H9 (cell line): ENCODE results near the gene LRRC58. TPM values are rescaled to one million over a fixed set of nuclear protein-coding genes. Genes with fewer than 3 reads are reported as not detected.

Experiments
- DNase-seq: peaks from one replicate; pipeline ENCODE4 v3.0.0-alpha.2; 2017
- H2AFZ ChIP-seq: one replicate; pipeline ENCODE4 v1.6.1; 2013; ENCODE audit warnings: mild to moderate bottlenecking, low read length, control low read depth, moderate library complexity
- H2AK5ac ChIP-seq: 2 replicates; pipeline ENCODE4 v1.6.1; 2013; ENCODE audit warnings: low read length, control low read depth, mixed read lengths; ENCODE audit not compliant: insufficient read length
- H2BK120ac ChIP-seq: one replicate; pipeline ENCODE4 v1.6.1; 2013; ENCODE audit warnings: low read depth, mild to moderate bottlenecking, low read length, control low read depth, inconsistent platforms; ENCODE audit not compliant: poor library complexity, severe bottlenecking
- H2BK12ac ChIP-seq: 2 replicates; pipeline ENCODE4 v1.6.1; 2013; ENCODE audit warnings: low read length, control low read depth, mixed read lengths, low read depth; ENCODE audit not compliant: insufficient read length
- H2BK15ac ChIP-seq: 2 replicates; pipeline ENCODE4 v1.6.1; 2013; ENCODE audit warnings: low read depth, low read length, control low read depth
- H2BK20ac ChIP-seq: one replicate; pipeline ENCODE4 v1.6.1; 2013; ENCODE audit warnings: low read depth, mild to moderate bottlenecking, low read length, control low read depth, inconsistent platforms; ENCODE audit not compliant: poor library complexity, severe bottlenecking
- H2BK5ac ChIP-seq: 2 replicates; pipeline ENCODE4 v1.6.1; 2013; ENCODE audit warnings: low read length, control low read depth, mixed read lengths; ENCODE audit not compliant: insufficient read length
- H3K14ac ChIP-seq: 2 replicates; pipeline ENCODE4 v1.6.1; 2013; ENCODE audit warnings: low read length, control low read depth; ENCODE audit not compliant: insufficient read depth
- H3K18ac ChIP-seq: 2 replicates; pipeline ENCODE4 v1.6.1; 2013; ENCODE audit warnings: low read depth, mild to moderate bottlenecking, mixed read lengths, low read length, control low read depth; ENCODE audit not compliant: insufficient read length
- H3K23ac ChIP-seq: 2 replicates; pipeline ENCODE4 v1.6.1; 2013; ENCODE audit warnings: low read length, control low read depth, mixed read lengths, low read depth; ENCODE audit not compliant: insufficient read length
- H3K23me2 ChIP-seq: 2 replicates; pipeline ENCODE4 v1.6.1; 2013; ENCODE audit warnings: low read depth, mild to moderate bottlenecking, mixed read lengths, low read length, control low read depth; ENCODE audit not compliant: insufficient read length, poor library complexity, severe bottlenecking
- H3K27ac ChIP-seq: 2 replicates; pipeline ENCODE4 v1.5.1; 2013; ENCODE audit warnings: low read length, control low read depth, mixed read lengths, low read depth; ENCODE audit not compliant: insufficient read length
- H3K27me3 ChIP-seq: 2 replicates; pipeline ENCODE4 v1.6.1; 2013; ENCODE audit warnings: low read length, control low read depth, inconsistent platforms; ENCODE audit not compliant: insufficient read depth
- H3K4ac ChIP-seq: 2 replicates; pipeline ENCODE4 v1.6.1; 2013; ENCODE audit warnings: low read depth, mild to moderate bottlenecking, control low read depth, inconsistent platforms, low read length, moderate library complexity
- H3K4me1 ChIP-seq: 2 replicates; pipeline ENCODE4 v1.6.1; 2013; ENCODE audit warnings: low read length, control low read depth, inconsistent platforms; ENCODE audit not compliant: insufficient read depth
- H3K4me2 ChIP-seq: 2 replicates; pipeline ENCODE4 v1.6.1; 2013; ENCODE audit warnings: low read length, control low read depth, mixed read lengths; ENCODE audit not compliant: insufficient read length, insufficient read depth
- H3K56ac ChIP-seq: 2 replicates; pipeline ENCODE4 v1.6.1; 2013; ENCODE audit warnings: low read depth, mild to moderate bottlenecking, mixed read lengths, low read length, control low read depth; ENCODE audit not compliant: insufficient read length
- H3K79me1 ChIP-seq: 2 replicates; pipeline ENCODE4 v1.6.1; 2013; ENCODE audit warnings: low read depth, mild to moderate bottlenecking, moderate library complexity, low read length, control low read depth, inconsistent platforms; ENCODE audit not compliant: insufficient read depth, poor library complexity, severe bottlenecking
- H3K79me2 ChIP-seq: 2 replicates; pipeline ENCODE4 v1.6.1; 2013; ENCODE audit warnings: low read length, control low read depth, inconsistent platforms; ENCODE audit not compliant: insufficient read depth
- H3K9ac ChIP-seq: 2 replicates; pipeline ENCODE4 v1.6.1; 2013; ENCODE audit warnings: low read length, control low read depth, mixed read lengths; ENCODE audit not compliant: insufficient read length; ENCODE audit errors: extremely low read depth
- H3K9me3 ChIP-seq: one replicate; pipeline ENCODE4 v1.6.1; 2013; ENCODE audit warnings: low read depth, low read length, inconsistent platforms; ENCODE audit not compliant: control insufficient read depth
- H3T11ph ChIP-seq: one replicate; pipeline ENCODE4 v1.6.1; 2013; ENCODE audit warnings: mild to moderate bottlenecking, low read length, control low read depth, inconsistent platforms
- H4K20me1 ChIP-seq: one replicate; pipeline ENCODE4 v1.6.1; 2013; ENCODE audit not compliant: control insufficient read depth, insufficient read length, insufficient read depth
- H4K5ac ChIP-seq: 2 replicates; pipeline ENCODE4 v1.6.1; 2013; ENCODE audit warnings: low read depth, mild to moderate bottlenecking, mixed read lengths, low read length, control low read depth; ENCODE audit not compliant: insufficient read length
- H4K8ac ChIP-seq: replicated peaks from 2 replicates; pipeline ENCODE4 v1.6.1; 2013; ENCODE audit warnings: low read length, control low read depth, mixed read lengths, low read depth; ENCODE audit not compliant: insufficient read length
- H4K91ac ChIP-seq: 2 replicates; pipeline ENCODE4 v1.6.1; 2013; ENCODE audit warnings: low read depth, mild to moderate bottlenecking, moderate library complexity, mixed read lengths, low read length, control low read depth; ENCODE audit not compliant: insufficient read length
- H3K27ac Mint-ChIP-seq, 3 experiments: 2 replicates in 2 of 3; 3 replicates in 1 of 3; pipeline ENCODE4 v1.8.0; 2020 to 2021; ENCODE audit warnings: mixed read lengths in 3 of 3, mild to moderate bottlenecking in 1 of 3, moderate library complexity in 1 of 3
- H3K27me3 Mint-ChIP-seq: 2 replicates; pipeline ENCODE4 v1.8.0; 2021; ENCODE audit warnings: low read depth, mild to moderate bottlenecking, moderate library complexity, mixed read lengths
- H3K36me3 Mint-ChIP-seq, 3 experiments: 2 replicates in 2 of 3; 3 replicates in 1 of 3; pipeline ENCODE4 v1.8.0; 2020 to 2021; ENCODE audit warnings: low read depth in 3 of 3, mixed read lengths in 3 of 3; ENCODE audit not compliant: insufficient read depth in 1 of 3
- H3K4me1 Mint-ChIP-seq, 2 experiments: 2 replicates each; pipeline ENCODE4 v1.8.0; 2020; ENCODE audit warnings: mixed read lengths in 2 of 2
- H3K4me3 Mint-ChIP-seq, 2 experiments: 2 replicates in 1 of 2; 3 replicates in 1 of 2; pipeline ENCODE4 v1.8.0; 2020 to 2021; ENCODE audit warnings: mild to moderate bottlenecking in 2 of 2, mixed read lengths in 2 of 2, moderate library complexity in 1 of 2
- H3K9me3 Mint-ChIP-seq, 2 experiments: 2 replicates in 1 of 2; 3 replicates in 1 of 2; pipeline ENCODE4 v1.8.0; 2020; ENCODE audit warnings: mild to moderate bottlenecking in 2 of 2, mixed read lengths in 2 of 2, moderate library complexity in 1 of 2
- CTCF ChIP-seq: fragments of 200-600 bp; sonication (generic); conservative IDR thresholded peaks from 3 replicates; pipeline ENCODE4 v1.8.0; 2021; ENCODE audit warnings: antibody characterized with exemption, mild to moderate bottlenecking
- WGBS: extraction: QIAGEN DNeasy Blood & Tissue Kit; methylation state at CpG from one replicate; pipeline ENCODE4 v1.1.7; 2013; ENCODE audit warnings: missing lambda C conversion rate, low lambda C conversion rate, mixed read lengths; ENCODE audit not compliant: insufficient read length; ENCODE audit errors: extremely low coverage; 5-methylcytosine and 5-hydroxymethylcytosine counted together
- long read RNA-seq: library from polyadenylated mRNA; unstranded; transcript quantifications from one replicate; pipeline ENCODE4 v2.0.0, GENCODE V29; 2020
- total RNA-seq: library from RNA; stranded (reverse); gene quantifications from 2 replicates; pipeline ENCODE4 v1.2.1, GENCODE V29; 2021

LRRC58 gene
- total RNA-seq = 18.2 and 18.5 TPM in 2 replicates
- long read RNA-seq, full-length matches to known transcripts = 46 of 54 reads
- long read RNA-seq, partial matches to known transcripts = 0 of 54 reads
- long read RNA-seq, other reads (novel, unspliced or antisense) = 8 of 54 reads

GRCh38 chr3:120348991-120349854 is at the start of gene LRRC58:
Gene LRRC58, minus strand, starts transcription at chr3:120349354. Its CDS starts 111 bp downstream, at chr3:120349243.
- H4K91ac ChIP-seq = no peak within 1 kb of the TSS
- H3K23me2 ChIP-seq = peaks cover 12% of the 10 kb centered on the region
- H3K9ac ChIP-seq = peak within 1 kb of the TSS; percentile 67
- H3K9me3 ChIP-seq = no peaks in the 10 kb centered on the region
- peaks cover 0 to 6% (median 3%) of the 10 kb centered on the region in 3 experiments; a peak in 5 of 7 replicates for H3K36me3 Mint-ChIP-seq
- no peak within 1 kb of the TSS for H2BK15ac ChIP-seq
- peaks cover 4% of the 10 kb centered on the region; the same call in 1 of the 2 replicates for H3K4me1 ChIP-seq
- peaks cover 17 to 18% of the 10 kb centered on the region in 2 experiments for H3K4me1 Mint-ChIP-seq
- no peak within 1 kb of the TSS for H2AK5ac ChIP-seq
- no peak within 1 kb of the TSS for H2BK12ac ChIP-seq
- peak; percentile 43; the same call in 2 of the 3 replicates for TF ChIP-seq CTCF
- no peaks in the 10 kb centered on the region for H3K27me3 ChIP-seq
- no CpG with 5 or more reads among the region's 95 CpGs for WGBS
- H3K9me3 Mint-ChIP-seq = no peaks in the 10 kb centered on the region
- no peaks in the 10 kb centered on the region for H3K79me1 ChIP-seq
- peak within 1 kb of the TSS; percentile 67 for H2AFZ ChIP-seq
- H3K56ac ChIP-seq = no peak within 1 kb of the TSS
- H3T11ph ChIP-seq = no peak within 1 kb of the TSS
- DNase-seq = peak; percentile 76
- H3K27ac ChIP-seq = no peak within 1 kb of the TSS
- no peak within 1 kb of the TSS for H4K8ac ChIP-seq
- peak within 1 kb of the TSS in 1 of 3 experiments; percentile 92; a peak in 3 of 7 replicates for H3K27ac Mint-ChIP-seq
- H2BK5ac ChIP-seq = no peak within 1 kb of the TSS
- no peaks in the 10 kb centered on the region; the same call in 1 of the 2 replicates for H3K79me2 ChIP-seq
- peak within 1 kb of the TSS; percentile 85 for H3K14ac ChIP-seq
- H3K18ac ChIP-seq = peak within 1 kb of the TSS; percentile 64
- peaks cover 5% of the 10 kb centered on the region for H3K27me3 Mint-ChIP-seq
- H4K20me1 ChIP-seq = no peaks in the 10 kb centered on the region
- H4K5ac ChIP-seq = no peak within 1 kb of the TSS
- H2BK120ac ChIP-seq = no peak within 1 kb of the TSS
- peak within 1 kb of the TSS; percentile 82 to 91 for H3K4me3 Mint-ChIP-seq
- H3K4me2 ChIP-seq = peak within 1 kb of the TSS; percentile 97
- H3K4ac ChIP-seq = no peak within 1 kb of the TSS
- no peak within 1 kb of the TSS for H2BK20ac ChIP-seq
- no peak within 1 kb of the TSS for H3K23ac ChIP-seq
